Caco-2 (cell line): ENCODE data around the gene TMEM45A. TPM values are rescaled to one million over a fixed set of nuclear protein-coding genes. Genes with fewer than 3 reads are reported as not detected.

Experiments used
- BruUV-seq: library from RNA; stranded (reverse); fragments of 400-500 nt; replicated peaks from 2 replicates; lab custom pipeline; 2021; lab: Mats Ljungman, UMichigan
- CTCF ChIA-PET: fragments of 300-600 bp; sonication (Branson Sonifier 250); formaldehyde crosslinking; loops from one replicate; lab custom pipeline; 2022; ENCODE audit warnings: antibody characterized with exemption; lab: Charles Lee
- POLR2A ChIA-PET: fragments of 300-600 bp; sonication (Branson Sonifier 250); formaldehyde crosslinking; loops from one replicate; lab custom pipeline; 2022; ENCODE audit warnings: antibody characterized with exemption; lab: Charles Lee
- DNase-seq, 2 experiments: peaks; one replicate each; pipeline versions ENCODE4 v3.0.0 to v3.0.0-alpha.2; 2020 to 2022
- H3K27me3 ChIP-seq: replicated peaks from 2 replicates; pipeline ENCODE4 v1.6.0; 2011; ENCODE audit warnings: low read length; ENCODE audit not compliant: control insufficient read depth, insufficient read depth
- H3K36me3 ChIP-seq: 2 replicates; pipeline ENCODE4 v1.5.1; 2011; ENCODE audit warnings: low read length; ENCODE audit not compliant: control insufficient read depth, insufficient read depth
- H3K4me1 ChIP-seq: fragments of 250-450 bp; sonication (Bioruptor Pico); 2 replicates; pipeline ENCODE4 v1.5.1; 2020; ENCODE audit warnings: mild to moderate bottlenecking
- H3K4me3 ChIP-seq: 2 replicates; pipeline ENCODE4 v1.5.1; 2011; ENCODE audit warnings: low read depth, mild to moderate bottlenecking, control low read depth, low read length
- H3K9me3 ChIP-seq: fragments of 250-450 bp; sonication (Bioruptor Pico); 2 replicates; pipeline ENCODE4 v1.5.1; 2020; ENCODE audit warnings: mild to moderate bottlenecking, moderate library complexity
- H3K27ac Mint-ChIP-seq: one replicate; pipeline ENCODE4 v1.8.0; 2022; ENCODE audit warnings: mixed read lengths; ENCODE audit not compliant: unreplicated experiment
- H3K27me3 Mint-ChIP-seq: one replicate; pipeline ENCODE4 v1.8.0; 2022; ENCODE audit warnings: mixed read lengths; ENCODE audit not compliant: insufficient read depth, unreplicated experiment
- H3K36me3 Mint-ChIP-seq: one replicate; pipeline ENCODE4 v1.8.0; 2022; ENCODE audit warnings: mild to moderate bottlenecking, mixed read lengths; ENCODE audit not compliant: insufficient read depth, unreplicated experiment
- H3K4me1 Mint-ChIP-seq: one replicate; pipeline ENCODE4 v1.8.0; 2022; ENCODE audit warnings: low read depth, mixed read lengths; ENCODE audit not compliant: unreplicated experiment
- H3K4me3 Mint-ChIP-seq: one replicate; pipeline ENCODE4 v1.8.0; 2022; ENCODE audit warnings: mild to moderate bottlenecking, moderate library complexity, mixed read lengths; ENCODE audit not compliant: unreplicated experiment
- H3K9me3 Mint-ChIP-seq: one replicate; pipeline ENCODE4 v1.8.0; 2022; ENCODE audit warnings: mixed read lengths; ENCODE audit not compliant: unreplicated experiment
- intact Hi-C: fragments of 100-400 bp; cut with micrococcal nuclease; formaldehyde crosslinking; loops from one replicate; pipeline ENCODE4 v1.10.0; 2022; ENCODE audit not compliant: unreplicated experiment
- total RNA-seq: library from RNA; stranded (reverse); gene quantifications from 2 replicates; pipeline ENCODE4 v1.2.3, GENCODE V29; 2022
- TF ChIP-seq, protein P1 (sequence below), 2 experiments: fragments of 200-600 bp in 1 of 2; IDR thresholded peaks; 1 replicate in 1 of 2; 2 replicates in 1 of 2; pipeline versions ENCODE4 v1.5.1 to v1.8.0; 2011 to 2022; ENCODE audit warnings: antibody characterized with exemption in 1 of 2, control low read depth in 1 of 2, inconsistent platforms in 1 of 2, low read depth in 1 of 2, low read length in 1 of 2, mild to moderate bottlenecking in 1 of 2, moderate library complexity in 1 of 2; ENCODE audit not compliant: insufficient read depth in 1 of 2, severe bottlenecking in 1 of 2, unreplicated experiment in 1 of 2

TMEM45A gene
- total RNA-seq, 1 experiment from 2014 or later: 5.6 TPM

DNA sequence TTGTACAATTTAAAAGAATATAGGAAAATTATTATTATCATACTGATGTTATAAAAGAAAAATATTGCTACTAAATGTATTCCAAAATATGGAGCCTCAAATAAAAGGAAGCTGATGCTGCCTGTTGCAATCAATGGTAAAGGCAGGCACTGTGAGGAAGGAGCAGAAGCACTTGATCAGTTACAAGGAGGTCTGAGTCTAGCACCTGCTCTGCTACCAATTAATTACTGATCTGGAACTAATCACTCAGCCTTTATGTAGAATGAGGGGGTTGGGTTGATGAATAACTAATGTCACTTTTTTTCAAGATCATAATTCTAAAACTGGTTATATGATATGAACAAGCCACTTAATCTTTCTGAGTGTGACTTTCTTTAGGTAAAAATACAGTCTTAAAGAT, 122.5 kb downstream of the TMEM45A start:
- TF ChIP-seq, protein P1, sequence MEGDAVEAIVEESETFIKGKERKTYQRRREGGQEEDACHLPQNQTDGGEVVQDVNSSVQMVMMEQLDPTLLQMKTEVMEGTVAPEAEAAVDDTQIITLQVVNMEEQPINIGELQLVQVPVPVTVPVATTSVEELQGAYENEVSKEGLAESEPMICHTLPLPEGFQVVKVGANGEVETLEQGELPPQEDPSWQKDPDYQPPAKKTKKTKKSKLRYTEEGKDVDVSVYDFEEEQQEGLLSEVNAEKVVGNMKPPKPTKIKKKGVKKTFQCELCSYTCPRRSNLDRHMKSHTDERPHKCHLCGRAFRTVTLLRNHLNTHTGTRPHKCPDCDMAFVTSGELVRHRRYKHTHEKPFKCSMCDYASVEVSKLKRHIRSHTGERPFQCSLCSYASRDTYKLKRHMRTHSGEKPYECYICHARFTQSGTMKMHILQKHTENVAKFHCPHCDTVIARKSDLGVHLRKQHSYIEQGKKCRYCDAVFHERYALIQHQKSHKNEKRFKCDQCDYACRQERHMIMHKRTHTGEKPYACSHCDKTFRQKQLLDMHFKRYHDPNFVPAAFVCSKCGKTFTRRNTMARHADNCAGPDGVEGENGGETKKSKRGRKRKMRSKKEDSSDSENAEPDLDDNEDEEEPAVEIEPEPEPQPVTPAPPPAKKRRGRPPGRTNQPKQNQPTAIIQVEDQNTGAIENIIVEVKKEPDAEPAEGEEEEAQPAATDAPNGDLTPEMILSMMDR (IDR thresholded peaks at IDR 0.05; ENCODE audit: insufficient read depth in 1 of 2, low read depth in 1 of 2, low read length in 1 of 2, severe bottlenecking in 1 of 2, unreplicated experiment in 1 of 2): no peak
- no TSS peak for BruUV-seq

DNA sequence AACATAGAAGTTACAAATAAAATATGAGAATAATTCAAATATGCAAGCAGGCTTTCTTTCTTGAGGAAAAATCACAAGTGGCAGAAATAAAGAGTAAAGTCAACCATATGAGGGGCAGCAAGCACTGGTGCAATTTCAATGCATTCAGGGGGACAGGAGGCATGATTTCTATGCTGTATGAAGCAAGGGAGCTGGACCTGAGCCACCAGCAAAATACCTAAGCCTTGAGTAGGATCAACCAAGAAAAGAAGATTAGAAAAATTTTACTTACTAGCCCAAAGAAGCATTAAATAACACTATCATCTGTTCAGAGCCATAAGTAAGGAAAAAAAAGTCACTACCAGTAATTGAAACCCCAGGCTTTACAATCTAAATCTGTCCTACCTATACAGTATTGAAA, 123.3 kb downstream of the TMEM45A start:
- Mint-ChIP-seq H3K4me3 (no peak overlapping the region), H3K27ac (no peak overlapping the region), H3K36me3 (no peaks in the 10 kb centered on the region), H3K27me3 (no peaks in the 10 kb centered on the region), H3K9me3 (no peaks in the 10 kb centered on the region), H3K4me1 (peaks cover 7% of the 10 kb centered on the region)
- intact Hi-C loops: no loop called here
- ChIA-PET POLR2A (no interaction called here), CTCF (no interaction called here)
- TF ChIP-seq, protein P1 (IDR thresholded peaks at IDR 0.05; ENCODE audit: insufficient read depth in 1 of 2, low read depth in 1 of 2, low read length in 1 of 2, severe bottlenecking in 1 of 2, unreplicated experiment in 1 of 2): no peak
- H3K9me3 ChIP-seq: no peaks in the 10 kb centered on the region
- no peaks in the 10 kb centered on the region for H3K4me1 ChIP-seq
- no peak for DNase-seq
- BruUV-seq: no TSS peak
- no peak overlapping the region for H3K4me3 ChIP-seq
- no peaks in the 10 kb centered on the region for H3K36me3 ChIP-seq
- no peaks in the 10 kb centered on the region for H3K27me3 ChIP-seq

More for the DNA sequence above, 122.5 kb downstream of the TMEM45A start:
- no peaks in the 10 kb centered on the region for H3K36me3 ChIP-seq
- intact Hi-C loops: no loop called here
- no peak overlapping the region for H3K27ac Mint-ChIP-seq
- H3K27me3 Mint-ChIP-seq: no peaks in the 10 kb centered on the region
- H3K4me3 Mint-ChIP-seq: no peak overlapping the region
- H3K9me3 ChIP-seq: no peaks in the 10 kb centered on the region
- CTCF ChIA-PET: no interaction called here
- H3K9me3 Mint-ChIP-seq: no peaks in the 10 kb centered on the region
- POLR2A ChIA-PET: no interaction called here
- H3K4me3 ChIP-seq: no peak overlapping the region
- H3K36me3 Mint-ChIP-seq: no peaks in the 10 kb centered on the region
- no peaks in the 10 kb centered on the region for H3K27me3 ChIP-seq
- no peak for DNase-seq
- H3K4me1 ChIP-seq: no peaks in the 10 kb centered on the region
- peaks cover 7% of the 10 kb centered on the region for H3K4me1 Mint-ChIP-seq

DNA sequence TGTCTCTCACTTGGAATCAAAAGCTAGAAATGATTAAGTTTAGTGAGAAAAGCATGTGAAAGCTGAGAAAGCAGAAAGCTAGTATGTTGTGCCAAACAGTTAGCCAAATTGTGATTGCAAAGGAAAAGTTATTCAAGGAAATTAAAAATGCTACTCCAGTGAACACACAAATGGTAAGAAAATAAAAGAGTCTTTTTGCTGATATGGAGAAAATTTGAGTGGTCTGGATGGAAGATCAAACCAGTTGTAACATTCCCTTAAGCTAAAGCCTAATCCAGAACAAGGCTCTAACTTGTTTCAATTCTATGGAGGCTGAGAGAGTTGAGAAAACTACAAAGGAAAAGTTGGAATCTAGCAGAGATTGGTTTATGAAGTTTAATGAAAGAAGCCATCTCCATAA, 128.8 kb downstream of the TMEM45A start:
- no TSS peak for BruUV-seq
- H3K4me3 ChIP-seq: no peak overlapping the region
- DNase-seq: no peak
- CTCF ChIA-PET: interaction anchor here (1.0 kb wide), 1 partner anchor 158 kb away, joined by 8 read pairs; no protein-coding TSS in a partner anchor
- H3K9me3 ChIP-seq: no peaks in the 10 kb centered on the region
- no peaks in the 10 kb centered on the region for H3K27me3 ChIP-seq
- Mint-ChIP-seq H3K4me1 (no peaks in the 10 kb centered on the region), H3K4me3 (no peak overlapping the region), H3K27me3 (no peaks in the 10 kb centered on the region), H3K36me3 (no peaks in the 10 kb centered on the region), H3K9me3 (no peaks in the 10 kb centered on the region), H3K27ac (no peak overlapping the region)
- no peaks in the 10 kb centered on the region for H3K4me1 ChIP-seq
- intact Hi-C loops: no loop called here
- TF ChIP-seq, protein P1 (IDR thresholded peaks at IDR 0.05; ENCODE audit: insufficient read depth in 1 of 2, low read depth in 1 of 2, low read length in 1 of 2, severe bottlenecking in 1 of 2, unreplicated experiment in 1 of 2): no peak
- no peaks in the 10 kb centered on the region for H3K36me3 ChIP-seq
- POLR2A ChIA-PET: no interaction called here

Other genes with a start within 250 kb of the TMEM45A start
- gene TBC1D23, start 231.6 kb upstream of the TMEM45A start, total RNA-seq: 39.8 and 45.2 TPM in 2 replicates
- gene NIT2, start 157.9 kb upstream of the TMEM45A start, total RNA-seq: 59.7 and 64.1 TPM in 2 replicates
- 50.7 and 53.3 TPM in 2 replicates for gene TOMM70, start 91.5 kb upstream of the TMEM45A start, total RNA-seq
- 2.4 and 3.3 TPM in 2 replicates for gene LNP1, start 91.1 kb upstream of the TMEM45A start, total RNA-seq
- gene ADGRG7, start 117.0 kb downstream of the TMEM45A start, total RNA-seq: 2.9 and 4.2 TPM in 2 replicates
- gene TFG, start 216.9 kb downstream of the TMEM45A start, total RNA-seq: 128 and 138 TPM in 2 replicates